Large intestine (tissue), 3 donors: ENCODE data around the gene KNDC1. TPM values are rescaled to one million over a fixed set of nuclear protein-coding genes. Genes with fewer than 3 reads are reported as not detected.

Experiments used
- DNase-seq, 2 donors: peaks; one replicate each; pipeline versions ENCODE4 v3.0.0 to v3.0.0-alpha.2; 2013
- H3K27ac ChIP-seq: one replicate; pipeline ENCODE4 v1.5.1; 2013; ENCODE audit warnings: low read length
- H3K27me3 ChIP-seq: 2 replicates; pipeline ENCODE4 v1.6.1; 2013; ENCODE audit warnings: low read length; ENCODE audit not compliant: control insufficient read depth, insufficient read depth
- H3K36me3 ChIP-seq: 2 replicates; pipeline ENCODE4 v1.6.1; 2013; ENCODE audit warnings: low read length; ENCODE audit not compliant: control insufficient read depth, insufficient read depth
- H3K4me1 ChIP-seq: one replicate; pipeline ENCODE4 v1.6.1; 2013; ENCODE audit warnings: low read length; ENCODE audit not compliant: control insufficient read depth, insufficient read depth
- H3K4me3 ChIP-seq: one replicate; pipeline ENCODE4 v1.5.1; 2013; ENCODE audit warnings: low read length
- H3K9me3 ChIP-seq: one replicate; pipeline ENCODE4 v1.6.1; 2013; ENCODE audit warnings: mild to moderate bottlenecking, low read depth, low read length, moderate library complexity; ENCODE audit not compliant: control insufficient read depth
- WGBS: methylation state at CpG from one replicate; pipeline ENCODE4 v1.1.5; 2013; ENCODE audit warnings: low lambda C conversion rate; ENCODE audit not compliant: insufficient coverage; 5-methylcytosine and 5-hydroxymethylcytosine counted together
- polyA plus RNA-seq: library from polyadenylated mRNA; unstranded; fragments of 120-200 nt; gene quantifications from one replicate; pipeline ENCODE4 v1.2.1, GENCODE V29; 2013

Gene KNDC1
- polyA plus RNA-seq, 1 donor = 18.8 TPM

GRCh38 chr10:133179651-133180050 is 19.6 kb downstream of the KNDC1 start:
- Histone ChIP-seq H3K4me1 (no peaks in the 10 kb centered on the region), H3K9me3 (no peaks in the 10 kb centered on the region), H3K27me3 (no peaks in the 10 kb centered on the region), H3K36me3 (peaks cover 10% of the 10 kb centered on the region), H3K27ac (no peak overlapping the region), H3K4me3 (no peak overlapping the region)
- no CpG with 5 or more reads among the region's 26 CpGs for whole genome bisulfite sequencing
- no peak for DNase-seq

- 90% methylated on average over 5 of the region's 33 CpGs for WGBS
- Histone ChIP-seq H3K9me3 (no peaks in the 10 kb centered on the region), H3K36me3 (peaks cover 13% of the 10 kb centered on the region), H3K27me3 (no peaks in the 10 kb centered on the region), H3K4me3 (no peak overlapping the region), H3K27ac (no peak overlapping the region), H3K4me1 (no peaks in the 10 kb centered on the region)
- DNase-seq = no peak
These were observed 20.4 kb downstream of the KNDC1 start for GRCh38 chr10:133180192-133180964.

GRCh38 chr10:133180965-133181639 is 21.1 kb downstream of the KNDC1 start:
- no peak overlapping the region for H3K4me3 ChIP-seq
- no peak for DNase-seq
- H3K9me3 ChIP-seq = no peaks in the 10 kb centered on the region
- no CpG with 5 or more reads among the region's 23 CpGs for WGBS
- no peaks in the 10 kb centered on the region for H3K4me1 ChIP-seq
- H3K27me3 ChIP-seq = no peaks in the 10 kb centered on the region
- no peak overlapping the region for H3K27ac ChIP-seq
- H3K36me3 ChIP-seq = peaks cover 14% of the 10 kb centered on the region

DNA sequence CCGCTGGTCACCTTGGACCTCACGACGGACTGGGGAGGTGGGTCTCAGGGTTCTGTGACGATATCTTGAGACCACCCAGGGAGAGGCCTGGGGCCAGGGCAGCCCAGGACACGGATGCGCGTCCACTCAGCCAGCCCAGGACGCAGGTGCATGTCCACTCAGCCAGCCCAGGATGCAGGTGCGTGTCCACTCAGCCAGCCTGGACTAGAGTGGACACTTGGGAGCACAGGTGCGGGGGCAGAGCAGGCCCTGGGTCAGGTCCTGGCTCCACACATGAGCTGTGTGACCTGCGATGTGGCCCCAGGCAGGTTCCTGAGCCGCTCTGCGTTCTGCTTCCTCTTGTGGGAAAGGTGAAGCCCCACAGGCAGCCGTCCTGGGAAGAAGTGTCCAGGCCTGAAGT is 22.2 kb downstream of the KNDC1 start:
- Histone ChIP-seq H3K9me3 (peaks cover 2% of the 10 kb centered on the region), H3K27ac (no peak overlapping the region), H3K4me3 (no peak overlapping the region), H3K36me3 (peaks cover 23% of the 10 kb centered on the region), H3K27me3 (no peaks in the 10 kb centered on the region), H3K4me1 (peaks cover 3% of the 10 kb centered on the region)
- no peak for DNase-seq
- no CpG with 5 or more reads among the region's 14 CpGs for WGBS

DNA sequence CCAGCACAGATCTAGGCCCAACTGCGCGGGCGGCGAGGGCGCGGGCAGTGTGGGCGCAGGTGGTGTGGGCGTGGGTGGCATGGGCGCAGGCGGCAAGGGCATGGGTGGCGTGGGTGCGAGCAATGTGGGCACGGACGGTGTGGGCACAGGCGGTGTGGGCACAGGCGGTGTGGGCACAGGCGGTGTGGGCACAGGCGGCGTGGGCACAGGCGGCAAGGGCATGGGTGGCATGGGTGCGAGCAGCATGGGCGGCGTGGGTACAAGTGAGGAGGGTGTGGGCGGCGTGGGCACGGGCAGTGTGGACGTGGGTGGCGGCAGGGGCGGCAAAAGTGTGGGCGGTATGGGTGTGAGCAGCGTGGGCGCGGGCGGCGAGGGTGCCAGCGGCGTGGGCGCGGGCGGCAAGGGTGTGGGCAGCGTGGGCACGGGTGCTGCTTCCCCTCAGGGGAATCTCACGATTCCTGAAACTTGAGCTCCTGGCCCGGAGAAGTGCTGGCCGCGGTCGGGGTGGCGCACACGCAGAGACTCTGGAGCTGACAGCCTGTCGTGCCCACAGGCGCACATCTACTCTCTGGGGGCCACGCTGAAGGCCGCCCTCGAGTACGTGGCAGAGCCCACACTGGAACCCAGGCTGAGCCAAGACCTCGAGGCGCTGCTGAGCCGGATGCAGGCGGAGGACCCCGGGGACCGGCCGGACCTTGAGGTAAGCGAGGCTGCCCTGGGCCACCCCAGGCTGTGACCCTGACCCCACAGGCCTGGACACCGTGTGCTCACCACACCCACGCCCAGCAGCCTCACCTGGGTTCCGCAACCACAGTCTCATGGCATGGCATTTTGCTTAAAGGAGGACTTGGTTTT is 23.0 kb downstream of the KNDC1 start:
- Histone ChIP-seq H3K36me3 (peaks cover 23% of the 10 kb centered on the region), H3K4me3 (no peak overlapping the region), H3K27me3 (no peaks in the 10 kb centered on the region), H3K27ac (no peak overlapping the region), H3K9me3 (peaks cover 4% of the 10 kb centered on the region), H3K4me1 (peaks cover 7% of the 10 kb centered on the region)
- no peak for DNase-seq
- WGBS = no CpG with 5 or more reads among the region's 66 CpGs

GRCh38 chr10:133183646-133184378 is 23.8 kb downstream of the KNDC1 start:
- Histone ChIP-seq H3K27ac (no peak overlapping the region), H3K9me3 (peaks cover 4% of the 10 kb centered on the region), H3K27me3 (no peaks in the 10 kb centered on the region), H3K36me3 (peaks cover 25% of the 10 kb centered on the region), H3K4me3 (no peak overlapping the region), H3K4me1 (peaks cover 8% of the 10 kb centered on the region)
- WGBS = no CpG with 5 or more reads among the region's 21 CpGs
- no peak for DNase-seq

DNA sequence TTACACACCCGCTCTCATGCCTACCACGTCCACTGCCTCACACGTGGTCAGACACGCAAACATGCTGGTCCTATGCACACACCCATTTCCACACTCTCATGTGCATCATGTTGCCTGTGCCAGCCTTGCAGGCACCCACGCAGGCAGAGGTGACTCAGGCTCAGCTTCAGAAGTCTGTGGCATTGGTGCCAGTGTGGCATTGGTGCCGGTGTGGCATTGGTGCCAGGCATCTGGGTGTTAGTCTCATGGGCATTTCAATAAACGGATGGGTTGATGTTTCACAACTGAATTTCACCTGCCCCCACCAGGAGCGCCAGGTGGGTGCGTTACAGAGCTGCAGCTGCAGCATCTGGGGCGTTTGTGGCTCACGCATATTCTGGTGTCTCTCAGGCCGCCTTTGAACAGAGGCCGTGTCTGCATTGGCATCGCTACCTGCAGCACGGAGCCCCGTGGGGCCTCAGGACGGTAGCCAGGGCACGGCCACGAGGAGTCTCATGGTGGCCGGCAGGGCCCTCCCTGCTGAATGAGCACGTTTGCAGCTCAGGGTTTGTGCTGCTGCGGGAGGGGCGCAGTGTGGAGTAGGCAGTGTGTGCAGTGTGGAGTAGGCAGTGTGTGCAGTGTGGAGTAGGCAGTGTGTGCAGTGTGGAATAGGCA is 24.7 kb downstream of the KNDC1 start:
- Histone ChIP-seq H3K36me3 (peaks cover 25% of the 10 kb centered on the region), H3K27me3 (no peaks in the 10 kb centered on the region), H3K27ac (no peak overlapping the region), H3K4me3 (no peak overlapping the region), H3K4me1 (peaks cover 8% of the 10 kb centered on the region), H3K9me3 (peaks cover 4% of the 10 kb centered on the region)
- WGBS = no CpG with 5 or more reads among the region's 23 CpGs
- no peak for DNase-seq

- H3K4me3 ChIP-seq = no peak overlapping the region
- no peak overlapping the region for H3K27ac ChIP-seq
- DNase-seq = no peak
- WGBS = no CpG with 5 or more reads among the region's 11 CpGs
- no peaks in the 10 kb centered on the region for H3K27me3 ChIP-seq
- peaks cover 8% of the 10 kb centered on the region for H3K4me1 ChIP-seq
- H3K9me3 ChIP-seq = peaks cover 4% of the 10 kb centered on the region
- peaks cover 28% of the 10 kb centered on the region for H3K36me3 ChIP-seq
These were observed 25.4 kb downstream of the KNDC1 start for GRCh38 chr10:133185421-133185820.

GRCh38 chr10:133185916-133186315 is 25.9 kb downstream of the KNDC1 start:
- peaks cover 4% of the 10 kb centered on the region for H3K9me3 ChIP-seq
- no CpG with 5 or more reads among the region's 27 CpGs for WGBS
- no peak for DNase-seq

More at GRCh38 chr10:133185916-133186315, 25.9 kb downstream of the KNDC1 start:
- Histone ChIP-seq H3K4me1 (peaks cover 8% of the 10 kb centered on the region), H3K27me3 (no peaks in the 10 kb centered on the region), H3K4me3 (no peak overlapping the region), H3K36me3 (peaks cover 31% of the 10 kb centered on the region), H3K27ac (no peak overlapping the region)
